OCI-LY7 (cell line): ENCODE data around the gene WWOX. TPM values are rescaled to one million over a fixed set of nuclear protein-coding genes. Genes with fewer than 3 reads are reported as not detected.

Experiments used
- BruUV-seq: library from RNA; stranded (reverse); fragments of 400-500 nt; replicated peaks from 2 replicates; lab custom pipeline; 2021; lab: Mats Ljungman, UMichigan
- CTCF ChIA-PET: fragments of 300-600 bp; sonication (Branson Sonifier 250); formaldehyde crosslinking; loops from one replicate; lab custom pipeline; 2022; ENCODE audit warnings: antibody characterized with exemption; ENCODE audit not compliant: unreplicated experiment; lab: Charles Lee
- POLR2A ChIA-PET: fragments of 300-600 bp; sonication (Branson Sonifier 250); formaldehyde crosslinking; loops from one replicate; lab custom pipeline; 2022; ENCODE audit warnings: antibody characterized with exemption; lab: Charles Lee
- DNase-seq: peaks from one replicate; pipeline ENCODE4 v3.0.0-alpha.2; 2015; ENCODE audit warnings: low spot score
- H2AFZ ChIP-seq: fragments of 200-600 bp; sonication (generic), shearing (Covaris generic); 2 replicates; pipeline ENCODE4 v1.6.1; 2014; ENCODE audit warnings: mild to moderate bottlenecking, antibody characterized with exemption, low read length, moderate library complexity
- H3K27ac ChIP-seq: fragments of 200-600 bp; sonication (generic); 2 replicates; pipeline ENCODE4 v1.5.1; 2014; ENCODE audit warnings: mixed run types, low read depth, mild to moderate bottlenecking, moderate library complexity, low read length, inconsistent platforms; ENCODE audit not compliant: poor library complexity, severe bottlenecking
- H3K36me3 ChIP-seq: fragments of 200-600 bp; sonication (generic); 2 replicates; pipeline ENCODE4 v1.6.1; 2014; ENCODE audit warnings: mild to moderate bottlenecking, antibody characterized with exemption, low read length, moderate library complexity, mixed read lengths; ENCODE audit not compliant: insufficient read depth
- H3K4me1 ChIP-seq: fragments of 200-600 bp; sonication (generic); 2 replicates; pipeline ENCODE4 v1.5.1; 2014; ENCODE audit warnings: mild to moderate bottlenecking, low read length; ENCODE audit not compliant: insufficient read depth, poor library complexity, severe bottlenecking
- H3K4me2 ChIP-seq: fragments of 200-600 bp; sonication (generic); 2 replicates; pipeline ENCODE4 v1.6.1; 2014; ENCODE audit warnings: mild to moderate bottlenecking, low read length
- H3K4me3 ChIP-seq: fragments of 200-600 bp; sonication (generic); 2 replicates; pipeline ENCODE4 v1.5.1; 2014; ENCODE audit warnings: mild to moderate bottlenecking, low read depth, low read length; ENCODE audit not compliant: poor library complexity, severe bottlenecking
- H3K79me2 ChIP-seq: fragments of 200-600 bp; sonication (generic); 2 replicates; pipeline ENCODE4 v1.6.1; 2016; ENCODE audit warnings: low read depth, mild to moderate bottlenecking, low read length, moderate library complexity, mixed read lengths; ENCODE audit not compliant: insufficient read depth
- H3K9me2 ChIP-seq: fragments of 200-600 bp; sonication (generic); 2 replicates; pipeline ENCODE4 v1.6.1; 2016; ENCODE audit warnings: mild to moderate bottlenecking, low read length, mixed read lengths; ENCODE audit not compliant: insufficient read depth
- H3K9me3 ChIP-seq: fragments of 200-600 bp; sonication (generic); 2 replicates; pipeline ENCODE4 v1.6.1; 2014; ENCODE audit warnings: mild to moderate bottlenecking, mixed run types, low read length, mixed read lengths
- H4K20me1 ChIP-seq: fragments of 200-600 bp; sonication (generic); 2 replicates; pipeline ENCODE4 v1.6.1; 2014; ENCODE audit warnings: mild to moderate bottlenecking, antibody characterized with exemption, low read length, moderate library complexity, mixed read lengths; ENCODE audit not compliant: insufficient read depth
- EZH2phosphoT487 ChIP-seq: fragments of 200-600 bp; sonication (generic); IDR thresholded peaks from 2 replicates; pipeline ENCODE4 v1.6.1; 2018; ENCODE audit warnings: low read depth, borderline replicate concordance, mild to moderate bottlenecking, mixed run types, antibody characterized with exemption, low read length, moderate library complexity, mixed read lengths
- intact Hi-C: fragments of 100-400 bp; cut with micrococcal nuclease; formaldehyde crosslinking; loops from one replicate; pipeline ENCODE4 v1.10.0; 2022; ENCODE audit not compliant: unreplicated experiment
- total RNA-seq, 2 experiments: library from RNA; depleted of rRNA in 1 of 2; stranded (reverse); fragments of >200 nt in 1 of 2; shearing (Covaris generic) in 1 of 2; gene quantifications; 2 replicates each; pipeline ENCODE4 v1.2.3, GENCODE V29; 2014 to 2022
- TF ChIP-seq, protein P1 (sequence below): fragments of 200-600 bp; sonication (generic); conservative IDR thresholded peaks from 2 replicates; pipeline ENCODE4 v1.5.1; 2014; ENCODE audit warnings: mild to moderate bottlenecking, antibody characterized with exemption, low read length, moderate library complexity, mixed read lengths

WWOX gene
- total RNA-seq, 2 experiments from 2014 or later, result 40.2 to 47.6 TPM

DNA sequence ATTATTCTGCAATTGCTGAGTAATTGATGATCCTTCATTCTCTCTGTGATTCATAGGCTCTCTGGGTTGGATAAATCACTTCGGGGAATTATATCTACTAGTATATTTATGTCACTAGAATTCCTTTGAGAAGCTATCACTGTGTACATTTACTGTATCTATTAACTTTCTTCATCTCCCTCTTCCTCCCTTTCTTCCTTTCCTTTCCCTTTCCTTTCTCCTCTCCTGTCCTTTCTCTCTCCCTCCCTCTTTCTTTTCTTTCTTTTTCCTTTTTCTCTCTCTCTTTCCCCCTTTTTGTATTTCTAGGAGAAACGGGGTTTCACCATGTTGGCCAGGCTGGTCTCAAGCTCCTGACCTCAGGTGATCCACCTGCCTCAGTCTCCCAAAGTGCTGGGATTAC lies 711.8 kb downstream of the WWOX start:
- POLR2A ChIA-PET, result no interaction called here
- CTCF ChIA-PET, result no interaction called here
- Histone ChIP-seq H3K4me3 (no peak overlapping the region), H3K9me2 (no peaks in the 10 kb centered on the region), H3K4me1 (no peaks in the 10 kb centered on the region), H2AFZ (no peak overlapping the region), H3K27ac (no peak overlapping the region), H3K9me3 (no peaks in the 10 kb centered on the region), H4K20me1 (no peaks in the 10 kb centered on the region), H3K4me2 (no peak overlapping the region), H3K36me3 (no peaks in the 10 kb centered on the region), H3K79me2 (no peaks in the 10 kb centered on the region)
- no TSS peak for BruUV-seq
- DNase-seq, result no peak
- TF ChIP-seq, protein P1, sequence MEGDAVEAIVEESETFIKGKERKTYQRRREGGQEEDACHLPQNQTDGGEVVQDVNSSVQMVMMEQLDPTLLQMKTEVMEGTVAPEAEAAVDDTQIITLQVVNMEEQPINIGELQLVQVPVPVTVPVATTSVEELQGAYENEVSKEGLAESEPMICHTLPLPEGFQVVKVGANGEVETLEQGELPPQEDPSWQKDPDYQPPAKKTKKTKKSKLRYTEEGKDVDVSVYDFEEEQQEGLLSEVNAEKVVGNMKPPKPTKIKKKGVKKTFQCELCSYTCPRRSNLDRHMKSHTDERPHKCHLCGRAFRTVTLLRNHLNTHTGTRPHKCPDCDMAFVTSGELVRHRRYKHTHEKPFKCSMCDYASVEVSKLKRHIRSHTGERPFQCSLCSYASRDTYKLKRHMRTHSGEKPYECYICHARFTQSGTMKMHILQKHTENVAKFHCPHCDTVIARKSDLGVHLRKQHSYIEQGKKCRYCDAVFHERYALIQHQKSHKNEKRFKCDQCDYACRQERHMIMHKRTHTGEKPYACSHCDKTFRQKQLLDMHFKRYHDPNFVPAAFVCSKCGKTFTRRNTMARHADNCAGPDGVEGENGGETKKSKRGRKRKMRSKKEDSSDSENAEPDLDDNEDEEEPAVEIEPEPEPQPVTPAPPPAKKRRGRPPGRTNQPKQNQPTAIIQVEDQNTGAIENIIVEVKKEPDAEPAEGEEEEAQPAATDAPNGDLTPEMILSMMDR, result no peak
- no peak for TF ChIP-seq EZH2phosphoT487
- intact Hi-C loops, result no loop called here

DNA sequence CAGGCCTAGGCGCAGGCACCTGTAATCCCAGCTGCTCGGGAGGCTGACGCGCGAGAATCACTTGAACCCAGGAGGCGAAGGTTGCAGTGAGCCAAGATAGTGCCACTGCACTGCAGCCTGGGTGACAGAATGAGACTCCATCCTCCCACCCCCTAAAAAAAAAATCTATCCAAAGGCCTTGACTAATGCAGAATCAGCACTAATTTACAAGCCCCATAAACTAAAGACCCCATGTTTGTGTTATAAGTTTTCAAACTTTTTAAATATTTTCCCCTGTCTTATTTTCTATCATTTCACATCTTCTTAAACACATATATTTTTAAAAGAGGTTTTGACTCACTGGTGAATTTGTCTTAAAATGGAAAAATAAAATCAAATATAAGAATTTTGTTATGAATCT lies 713.1 kb downstream of the WWOX start:
- no peaks in the 10 kb centered on the region for H3K9me3 ChIP-seq
- no peak overlapping the region for H3K4me2 ChIP-seq
- H2AFZ ChIP-seq, result no peak overlapping the region
- ChIA-PET CTCF (no interaction called here), POLR2A (no interaction called here)
- no TSS peak for BruUV-seq
- H3K27ac ChIP-seq, result no peak overlapping the region
- H3K79me2 ChIP-seq, result no peaks in the 10 kb centered on the region
- H3K4me3 ChIP-seq, result no peak overlapping the region
- TF ChIP-seq, protein P1, result no peak
- no peak for TF ChIP-seq EZH2phosphoT487
- no peaks in the 10 kb centered on the region for H4K20me1 ChIP-seq
- DNase-seq, result no peak
- no peaks in the 10 kb centered on the region for H3K9me2 ChIP-seq
- H3K36me3 ChIP-seq, result no peaks in the 10 kb centered on the region
- intact Hi-C loops, result no loop called here
- no peaks in the 10 kb centered on the region for H3K4me1 ChIP-seq

DNA sequence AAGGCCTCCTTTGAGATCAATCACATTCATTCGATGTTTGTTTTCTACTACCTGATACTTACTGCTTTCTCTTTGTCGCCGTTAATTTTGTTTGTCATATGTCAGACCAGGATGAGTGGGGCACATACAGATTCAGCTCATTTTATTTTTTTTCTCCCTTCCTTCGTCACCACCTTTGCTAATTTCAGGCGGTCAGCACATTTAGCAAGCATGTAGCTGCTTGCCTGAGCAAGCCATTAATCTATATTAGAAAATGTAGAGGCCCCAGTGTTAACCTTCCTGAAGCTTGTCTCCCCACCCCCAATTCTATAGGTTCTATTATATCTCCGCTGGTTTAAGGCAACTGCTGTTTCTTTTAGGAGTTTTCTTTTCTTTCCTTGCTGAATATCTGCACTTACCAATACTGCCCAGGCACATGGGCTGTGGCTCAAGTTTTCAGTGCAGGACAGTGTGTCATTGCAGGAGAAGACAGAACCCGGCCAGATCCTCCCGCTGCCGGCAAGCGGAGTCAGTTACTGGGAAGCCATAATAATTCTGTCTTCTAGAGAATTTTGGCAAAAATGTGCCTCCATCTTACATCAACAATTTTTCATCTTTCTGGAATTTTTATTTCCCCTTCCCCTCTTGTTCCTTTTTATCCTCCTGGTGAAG lies 714.3 kb downstream of the WWOX start:
- POLR2A ChIA-PET, result interaction anchor here (0.7 kb wide), 2 partner anchors 10 to 21 kb away, joined by 3 to 5 read pairs; no protein-coding TSS in a partner anchor
- BruUV-seq, result no TSS peak
- CTCF ChIA-PET, result no interaction called here

More for the DNA sequence above, 714.3 kb downstream of the WWOX start:
- no peak overlapping the region for H3K4me2 ChIP-seq
- no peak overlapping the region for H3K4me3 ChIP-seq
- DNase-seq, result no peak
- no peaks in the 10 kb centered on the region for H3K4me1 ChIP-seq
- H3K27ac ChIP-seq, result no peak overlapping the region
- no peak for TF ChIP-seq EZH2phosphoT487
- TF ChIP-seq, protein P1, result no peak
- H3K79me2 ChIP-seq, result no peaks in the 10 kb centered on the region
- H3K9me2 ChIP-seq, result no peaks in the 10 kb centered on the region
- H4K20me1 ChIP-seq, result no peaks in the 10 kb centered on the region
- no peaks in the 10 kb centered on the region for H3K36me3 ChIP-seq
- no peak overlapping the region for H2AFZ ChIP-seq
- no peaks in the 10 kb centered on the region for H3K9me3 ChIP-seq
- intact Hi-C loops, result no loop called here
